HG03045 (cell line): ENCODE measurements around the gene SLC25A13.

ENCODE experiments used
- ATAC-seq: cut with Tn5 transposase; IDR thresholded peaks from one replicate; pipeline ENCODE4 v1.9.1; 2021; ENCODE audit warnings: mild to moderate bottlenecking, moderate library complexity; ENCODE audit not compliant: unreplicated experiment

The SLC25A13 gene

GRCh38 chr7:96212474-96212873 lies 109.4 kb downstream of the SLC25A13 start:
- ATAC-seq, result no peak

- no peak for ATAC-seq
These were observed 109.9 kb downstream of the SLC25A13 start for GRCh38 chr7:96211954-96212353.

- ATAC-seq, result no peak
These were observed 116.2 kb downstream of the SLC25A13 start for GRCh38 chr7:96205665-96206064.

DNA sequence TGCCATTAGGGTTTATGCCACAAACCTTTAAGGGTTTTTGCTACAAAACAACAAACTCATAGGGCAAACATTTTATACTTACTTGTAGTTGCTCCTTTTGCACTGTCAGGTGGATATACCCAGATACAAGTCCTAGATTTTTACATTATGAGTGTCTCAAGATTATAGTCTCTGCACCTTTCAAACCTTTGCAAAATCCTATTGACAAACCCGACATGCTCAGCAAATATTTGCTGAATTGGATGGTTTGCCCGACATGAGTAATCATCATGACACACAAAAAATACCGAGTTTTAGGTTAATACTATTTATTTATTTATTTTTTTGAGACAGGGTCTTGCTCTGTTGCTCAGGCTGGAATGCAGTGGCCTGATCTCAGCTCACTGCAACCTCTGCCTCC lies 117.3 kb downstream of the SLC25A13 start:
- ATAC-seq, result no peak

DNA sequence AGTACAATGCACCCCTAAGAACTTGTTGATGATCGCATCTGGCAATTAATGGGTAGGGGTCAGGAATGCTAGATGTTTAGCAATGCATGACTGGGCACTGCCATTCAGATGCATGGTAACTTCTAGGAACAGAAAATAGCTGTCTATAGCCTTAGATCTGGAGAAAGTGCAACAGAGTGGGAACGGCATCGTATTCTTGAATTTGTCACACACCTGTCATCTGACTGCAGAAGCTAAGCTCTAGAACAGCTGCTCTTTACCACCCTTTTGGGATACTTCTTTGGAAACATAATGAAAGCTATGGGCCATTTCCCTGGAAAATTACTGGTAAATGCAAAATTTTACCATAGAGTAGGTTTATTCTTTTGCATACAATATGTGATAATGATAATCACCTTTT lies 118.1 kb downstream of the SLC25A13 start:
- no peak for ATAC-seq

DNA sequence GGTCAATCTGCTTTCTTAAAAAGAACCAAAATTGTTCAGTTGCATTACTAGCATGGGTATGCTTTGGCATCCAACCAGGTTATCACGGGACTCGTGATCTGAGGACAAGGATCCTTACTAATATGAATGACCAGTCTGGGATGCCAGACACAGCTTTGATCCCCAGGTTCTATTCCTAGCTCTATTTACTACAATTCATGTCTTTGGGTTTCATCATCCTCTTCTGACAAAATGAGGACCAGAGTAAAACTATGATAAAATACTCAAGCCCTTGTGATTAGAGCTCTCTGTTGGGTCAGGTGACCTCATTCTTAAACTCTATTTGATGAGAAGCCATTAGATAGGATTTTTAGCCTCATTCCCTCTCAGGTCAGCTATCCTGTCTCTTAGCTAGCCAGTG lies 119.8 kb downstream of the SLC25A13 start:
- ATAC-seq, result no peak

DNA sequence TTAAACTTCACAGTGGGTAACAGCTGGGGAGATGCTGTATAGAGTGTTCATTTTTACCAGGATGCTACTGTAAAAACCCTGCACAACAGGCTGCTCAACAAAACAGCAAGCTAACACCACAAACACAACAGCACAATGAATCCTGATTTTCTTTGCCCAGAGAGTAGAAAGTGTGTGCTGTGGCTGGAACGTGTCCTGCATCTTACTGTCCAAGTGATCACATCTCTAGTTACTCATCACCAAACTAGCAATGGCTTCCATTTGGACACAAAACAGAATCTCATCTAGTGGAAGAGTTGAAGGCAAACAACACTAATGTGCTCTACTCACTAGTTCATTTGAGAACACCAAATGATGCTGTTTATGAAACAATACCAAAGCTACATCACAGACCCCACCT lies 121.2 kb downstream of the SLC25A13 start:
- ATAC-seq, result no peak

- ATAC-seq, result no peak
These were observed 122.5 kb downstream of the SLC25A13 start for GRCh38 chr7:96199421-96199820.

- ATAC-seq, result no peak
These were observed 123.8 kb downstream of the SLC25A13 start for GRCh38 chr7:96198047-96198636.

DNA sequence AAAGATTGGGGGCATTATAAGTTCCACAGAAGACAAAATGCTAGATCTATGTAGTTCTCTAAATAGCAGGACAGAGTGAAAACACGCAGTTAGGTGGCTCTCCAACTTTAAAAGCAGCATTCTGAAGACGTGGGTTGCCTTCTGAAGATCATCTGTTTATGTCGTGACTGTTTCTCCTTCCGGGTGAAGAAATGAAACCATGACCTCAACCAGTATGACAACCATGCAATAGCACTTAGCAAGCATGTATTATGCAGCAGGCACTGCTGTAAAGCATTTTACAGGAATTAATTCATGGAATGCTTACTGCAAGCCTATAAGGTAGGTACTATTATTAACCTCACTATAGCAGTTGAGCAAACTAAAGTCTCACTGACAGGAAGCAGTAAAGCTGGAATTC lies 125.2 kb downstream of the SLC25A13 start:
- ATAC-seq, result no peak

DNA sequence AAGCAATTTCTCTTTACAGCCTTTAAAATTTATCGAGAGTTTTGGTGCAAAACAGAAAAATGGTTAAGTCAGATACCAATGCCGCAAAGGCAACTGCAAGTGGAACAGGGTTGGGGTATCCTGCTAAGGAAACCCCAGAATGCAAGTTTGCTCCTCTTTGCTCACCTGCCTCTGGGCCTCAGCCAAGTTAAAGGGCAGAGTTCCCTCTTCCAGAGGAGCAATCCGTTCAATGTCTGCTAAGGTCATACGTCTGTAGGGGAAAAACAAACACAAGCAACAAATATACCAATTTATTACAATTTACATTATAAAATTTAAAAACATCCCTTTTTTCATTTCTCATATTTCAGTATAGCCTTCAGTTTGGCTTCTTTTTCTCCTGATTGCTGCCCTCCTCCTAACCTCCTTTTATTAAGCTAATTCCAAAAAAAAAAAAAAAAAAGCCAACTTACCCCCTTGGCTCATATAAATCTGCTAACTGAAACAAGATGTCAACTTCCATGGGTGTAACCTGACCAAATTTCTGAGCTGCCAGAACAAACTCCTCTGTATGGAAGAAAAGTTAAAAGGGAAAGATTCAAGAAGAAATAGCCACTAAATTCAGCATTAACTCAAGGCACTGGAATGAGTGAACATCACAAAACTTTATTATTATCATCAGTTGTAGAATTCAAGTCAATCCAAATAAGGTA lies 132.6 kb downstream of the SLC25A13 start:
- ATAC-seq, result no peak

GRCh38 chr7:96188591-96188991 lies 133.3 kb downstream of the SLC25A13 start:
- ATAC-seq, result no peak

DNA sequence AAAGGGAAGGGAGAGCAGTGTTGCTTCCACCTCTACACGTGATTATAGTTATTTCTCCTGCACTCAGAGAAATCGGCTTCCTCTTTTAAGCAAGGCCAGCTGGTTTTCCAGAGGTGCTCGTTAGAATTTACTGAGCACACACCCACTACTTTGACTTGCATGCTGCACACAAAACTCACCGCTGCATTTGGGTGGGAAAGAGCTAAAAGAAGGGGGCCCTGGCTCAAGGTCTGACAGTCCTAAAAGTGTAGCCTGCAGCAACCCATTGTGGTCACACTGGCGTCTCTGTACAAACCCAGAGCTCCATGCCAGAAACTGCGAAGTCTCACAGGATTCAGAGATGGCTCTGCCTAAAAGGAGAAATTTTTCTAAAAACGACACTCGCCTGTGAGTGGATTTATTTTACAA lies 133.7 kb downstream of the SLC25A13 start:
- no peak for ATAC-seq

DNA sequence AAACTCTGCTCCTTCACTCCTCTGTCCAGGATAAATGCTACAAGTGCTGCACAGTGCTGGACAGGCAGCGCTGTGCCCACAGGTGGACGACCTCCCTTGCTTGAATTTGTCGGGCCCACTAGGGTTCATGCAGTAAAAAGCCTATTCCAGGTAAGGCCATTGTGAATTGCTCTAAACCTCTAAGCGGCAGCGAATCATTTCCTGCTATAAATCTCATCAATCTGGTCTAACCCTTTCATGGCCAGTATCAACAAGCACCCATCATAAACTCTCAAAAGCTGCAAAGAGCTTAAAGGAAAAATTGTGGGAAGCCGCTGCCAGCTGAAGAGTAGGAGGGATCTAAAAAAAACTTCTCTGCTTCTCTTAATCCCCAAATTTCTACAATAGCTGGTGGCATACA lies 134.2 kb downstream of the SLC25A13 start:
- ATAC-seq, result no peak

- ATAC-seq, result no peak
These were observed 137.1 kb downstream of the SLC25A13 start for GRCh38 chr7:96184783-96185182.

- ATAC-seq, result no peak
These were observed 138.7 kb downstream of the SLC25A13 start for GRCh38 chr7:96183163-96183670.

- ATAC-seq, result peak; percentile 82
These were observed 139.3 kb downstream of the SLC25A13 start for GRCh38 chr7:96182424-96183158.

- no peak for ATAC-seq
These were observed 140.7 kb downstream of the SLC25A13 start for GRCh38 chr7:96181174-96181573.

- ATAC-seq, result no peak
These were observed 142.1 kb downstream of the SLC25A13 start for GRCh38 chr7:96179837-96180236.

DNA sequence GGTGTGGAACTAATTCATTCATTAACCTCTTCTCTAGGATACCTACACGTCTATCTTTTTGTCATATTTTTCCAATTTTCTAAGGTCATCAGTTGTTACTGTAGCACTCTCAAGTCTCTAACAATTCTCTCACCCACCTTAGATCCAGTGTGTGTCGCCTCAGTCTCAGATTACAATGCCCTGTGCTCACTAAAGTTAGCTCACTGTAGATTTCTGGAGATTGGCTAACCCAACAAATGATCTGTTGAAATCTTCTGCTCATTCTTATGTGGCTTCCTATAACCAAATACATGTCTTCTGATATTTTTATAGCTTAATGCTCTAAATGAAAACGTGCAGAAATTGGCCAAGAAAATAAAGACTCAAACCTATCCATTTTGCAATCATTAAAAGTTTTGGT lies 142.6 kb downstream of the SLC25A13 start:
- ATAC-seq, result no peak

- no peak for ATAC-seq
These were observed 143.3 kb downstream of the SLC25A13 start for GRCh38 chr7:96178581-96178980.

- no peak for ATAC-seq
These were observed 144.5 kb downstream of the SLC25A13 start for GRCh38 chr7:96177353-96177752.
